HepG2 (cell line): Measurements from ENCODE around the gene PLEKHG4. TPM values are rescaled to one million over a fixed set of nuclear protein-coding genes. Genes with fewer than 3 reads are reported as not detected.
A peak's percentile ranks its signal among the peaks of the same experiment; 100 is the strongest.

Experiments used
- CCAR2 ChIP-seq: fragments of 200-400 bp; formaldehyde crosslinking; optimal IDR thresholded peaks from 2 replicates; pipeline ENCODE3; 2018; ENCODE audit warnings: low read depth, mild to moderate bottlenecking, low read length, moderate library complexity
- DR1 ChIP-seq: sonication (generic); formaldehyde crosslinking; IDR thresholded peaks from 2 replicates; pipeline ENCODE4 v1.8.0; 2021; ENCODE audit warnings: mild to moderate bottlenecking, missing genetic modification reagents, inconsistent platforms
- FOXA3 ChIP-seq: IDR thresholded peaks from 2 replicates; pipeline ENCODE4 v1.6.1; 2016; ENCODE audit warnings: missing genetic modification reagents, missing compliant biosample characterization
- HNRNPK ChIP-seq: fragments of 200-400 bp; formaldehyde crosslinking; IDR thresholded peaks from 2 replicates; pipeline ENCODE4 v1.6.1; 2018; ENCODE audit warnings: low read length, low read depth, moderate library complexity, mild to moderate bottlenecking; ENCODE audit not compliant: poor library complexity, severe bottlenecking
- IRF2 ChIP-seq: IDR thresholded peaks from 2 replicates; pipeline ENCODE4 v1.6.1; 2018; ENCODE audit warnings: missing genetic modification reagents, missing compliant biosample characterization
- KAT2B ChIP-seq: fragments of 150-350 bp; IDR thresholded peaks from 2 replicates; pipeline ENCODE4 v1.6.1; 2014; ENCODE audit warnings: low read depth, low read length, borderline replicate concordance
- KAT7 ChIP-seq: IDR thresholded peaks from 2 replicates; pipeline ENCODE4 v1.6.1; 2018; ENCODE audit warnings: borderline replicate concordance, missing compliant biosample characterization
- MLLT10 ChIP-seq: sonication (generic); formaldehyde crosslinking; IDR thresholded peaks from 2 replicates; pipeline ENCODE4 v1.4.0; 2020; ENCODE audit warnings: missing genetic modification reagents
- MXI1 ChIP-seq: IDR thresholded peaks from 3 replicates; pipeline ENCODE4 v1.6.1; 2012; ENCODE audit warnings: low read depth, low read length, inconsistent platforms, borderline replicate concordance
- MYNN ChIP-seq: sonication (generic); formaldehyde crosslinking; IDR thresholded peaks from 2 replicates; pipeline ENCODE4 v1.4.0; 2020; ENCODE audit warnings: mild to moderate bottlenecking, low read depth, missing genetic modification reagents
- RXRB ChIP-seq: IDR thresholded peaks from 2 replicates; pipeline ENCODE4 v1.6.1; 2016; ENCODE audit warnings: borderline replicate concordance, missing genetic modification reagents, missing compliant biosample characterization
- ZNF136 ChIP-seq: sonication (generic); formaldehyde crosslinking; IDR thresholded peaks from 2 replicates; pipeline ENCODE4 v1.8.1; 2022; ENCODE audit warnings: low read depth, mild to moderate bottlenecking, moderate library complexity, missing genetic modification reagents
- ZNF24 ChIP-seq: fragments of 450-650 bp; IDR thresholded peaks from 2 replicates; pipeline ENCODE4 v1.6.1; 2017; ENCODE audit warnings: antibody characterized with exemption, mild to moderate bottlenecking
- ZNF430 ChIP-seq: sonication (generic); formaldehyde crosslinking; IDR thresholded peaks from 2 replicates; pipeline ENCODE4 v1.9.0; 2021; ENCODE audit warnings: mild to moderate bottlenecking, missing genetic modification reagents
- ZNF567 ChIP-seq: sonication (generic); formaldehyde crosslinking; IDR thresholded peaks from 2 replicates; pipeline ENCODE4 v1.8.1; 2023; ENCODE audit warnings: mild to moderate bottlenecking, missing genetic modification reagents, borderline replicate concordance
- ZNF652 ChIP-seq: IDR thresholded peaks from 2 replicates; pipeline ENCODE4 v1.6.1; 2016; ENCODE audit warnings: low read depth, borderline replicate concordance
- polyA plus RNA-seq, 8 experiments: library from polyadenylated mRNA; depleted of rRNA in 3 of 8; stranded (reverse) in 7 of 8; unstranded in 1 of 8; fragments of >200 nt; fragmentation: Illumina TruSeq in 4 of 8; extraction: Trizol in 4 of 8; gene quantifications; 2 replicates each; pipeline versions ENCODE4 v1.2.1 to v1.2.3, GENCODE V29; 2011 to 2016; ENCODE audit warnings: low read depth in 4 of 8, missing spikeins in 1 of 8, mixed read lengths in 1 of 8; ENCODE audit not compliant: insufficient read depth in 1 of 8
- total RNA-seq, 5 experiments: library from RNA; depleted of rRNA; stranded (reverse); fragments of >200 nt; fragmentation: Illumina TruSeq; extraction: Trizol; gene quantifications; 2 replicates each; pipeline ENCODE4 v1.2.3, GENCODE V29; 2016; ENCODE audit warnings: low read depth in 1 of 5
- TF ChIP-seq, protein P1 (sequence below): sonication (generic); formaldehyde crosslinking; IDR thresholded peaks from 2 replicates; pipeline ENCODE4 v1.4.0; 2020; ENCODE audit warnings: missing genetic modification reagents, mild to moderate bottlenecking, borderline replicate concordance
- TF ChIP-seq, protein P2 (sequence below): sonication (generic); formaldehyde crosslinking; IDR thresholded peaks from 2 replicates; pipeline ENCODE4 v1.8.0; 2022; ENCODE audit warnings: missing genetic modification reagents, mild to moderate bottlenecking, moderate library complexity, borderline replicate concordance
- TF ChIP-seq, protein P3 (sequence below): IDR thresholded peaks from 2 replicates; pipeline ENCODE4 v1.6.1; 2012; ENCODE audit warnings: low read length, improper control_type of control experiment
- TF ChIP-seq, protein P4 (sequence below): sonication (generic); formaldehyde crosslinking; IDR thresholded peaks from 2 replicates; pipeline ENCODE4 v1.8.0; 2022; ENCODE audit warnings: missing genetic modification reagents, low read depth, mild to moderate bottlenecking, borderline replicate concordance
- TF ChIP-seq, protein P5 (sequence below): sonication (generic); formaldehyde crosslinking; IDR thresholded peaks from 2 replicates; pipeline ENCODE4 v1.8.0; 2022; ENCODE audit warnings: mild to moderate bottlenecking, missing genetic modification reagents, moderate library complexity

Gene PLEKHG4
- total and polyA plus RNA-seq, 2 of the 13 experiments (the other 11 are each of a cell fraction or from before 2014, with no cell fraction given): 7.1 to 13.6 TPM

DNA sequence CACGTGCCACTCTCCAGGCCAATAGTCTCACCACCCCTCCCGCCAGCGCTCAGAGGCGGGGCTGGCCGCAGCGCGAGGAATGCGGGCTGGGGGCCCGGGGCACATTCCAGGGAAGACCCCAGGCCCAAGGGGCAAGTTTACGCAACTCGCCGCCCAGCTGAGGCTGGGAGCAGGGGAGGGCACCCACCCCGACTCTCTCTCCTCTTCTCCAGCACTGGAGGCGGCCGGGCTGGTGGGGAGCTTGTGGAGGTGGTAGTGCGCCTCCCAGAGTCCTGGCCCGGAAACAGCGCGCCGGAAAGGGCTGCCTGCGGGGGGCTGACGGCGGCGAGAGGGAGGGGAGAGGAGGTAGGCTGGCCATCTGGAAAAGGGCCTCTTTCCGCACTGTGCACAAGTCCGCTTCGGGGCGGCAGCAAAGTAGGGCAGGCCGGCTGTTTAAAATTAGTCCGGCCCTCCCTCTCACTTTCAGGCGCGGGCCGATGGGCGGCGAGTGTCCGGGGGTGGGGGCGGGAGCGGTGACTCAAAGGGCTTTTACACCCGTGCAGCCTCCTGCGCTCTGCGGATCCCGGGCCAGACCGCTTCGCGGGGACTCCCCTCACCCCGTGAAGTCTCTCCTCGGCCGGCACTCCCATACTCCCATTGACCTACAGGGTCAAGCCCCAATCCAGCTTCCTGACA lies 33.1 kb upstream of the PLEKHG4 start (continued):
- TF ChIP-seq, protein P1, sequence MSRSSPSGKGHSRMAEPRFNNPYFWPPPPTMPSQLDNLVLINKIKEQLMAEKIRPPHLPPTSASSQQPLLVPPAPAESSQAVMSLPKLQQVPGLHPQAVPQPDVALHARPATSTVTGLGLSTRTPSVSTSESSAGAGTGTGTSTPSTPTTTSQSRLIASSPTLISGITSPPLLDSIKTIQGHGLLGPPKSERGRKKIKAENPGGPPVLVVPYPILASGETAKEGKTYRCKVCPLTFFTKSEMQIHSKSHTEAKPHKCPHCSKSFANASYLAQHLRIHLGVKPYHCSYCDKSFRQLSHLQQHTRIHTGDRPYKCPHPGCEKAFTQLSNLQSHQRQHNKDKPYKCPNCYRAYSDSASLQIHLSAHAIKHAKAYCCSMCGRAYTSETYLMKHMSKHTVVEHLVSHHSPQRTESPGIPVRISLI (CRISPR knock-in tag): peak; percentile 9; the same call in 1 of the 2 replicates
- TF ChIP-seq KAT7 (CRISPR knock-in tag) (no peak), RXRB (CRISPR knock-in tag) (peak; percentile 74), ZNF136 (CRISPR knock-in tag) (0 out of 2 replicates have a peak, but pooled peaks have one; percentile 29), DR1 (CRISPR knock-in tag) (peak; percentile 67), ZNF430 (peak; percentile 95), ZNF24 (no peak), KAT2B (no peak), FOXA3 (CRISPR knock-in tag) (peak; percentile 68; the same call in 1 of the 2 replicates), ZNF652 (CRISPR knock-in tag) (no peak), MXI1 (peak; percentile 63; the same call in 2 of the 3 replicates), MYNN (CRISPR knock-in tag) (no peak), ZNF567 (peak; percentile 95; the same call in 1 of the 2 replicates), MLLT10 (no peak), HNRNPK (peak; percentile 88), IRF2 (CRISPR knock-in tag) (no peak; the same call in 1 of the 2 replicates), CCAR2 (peak; percentile 25)
- TF ChIP-seq, protein P2, sequence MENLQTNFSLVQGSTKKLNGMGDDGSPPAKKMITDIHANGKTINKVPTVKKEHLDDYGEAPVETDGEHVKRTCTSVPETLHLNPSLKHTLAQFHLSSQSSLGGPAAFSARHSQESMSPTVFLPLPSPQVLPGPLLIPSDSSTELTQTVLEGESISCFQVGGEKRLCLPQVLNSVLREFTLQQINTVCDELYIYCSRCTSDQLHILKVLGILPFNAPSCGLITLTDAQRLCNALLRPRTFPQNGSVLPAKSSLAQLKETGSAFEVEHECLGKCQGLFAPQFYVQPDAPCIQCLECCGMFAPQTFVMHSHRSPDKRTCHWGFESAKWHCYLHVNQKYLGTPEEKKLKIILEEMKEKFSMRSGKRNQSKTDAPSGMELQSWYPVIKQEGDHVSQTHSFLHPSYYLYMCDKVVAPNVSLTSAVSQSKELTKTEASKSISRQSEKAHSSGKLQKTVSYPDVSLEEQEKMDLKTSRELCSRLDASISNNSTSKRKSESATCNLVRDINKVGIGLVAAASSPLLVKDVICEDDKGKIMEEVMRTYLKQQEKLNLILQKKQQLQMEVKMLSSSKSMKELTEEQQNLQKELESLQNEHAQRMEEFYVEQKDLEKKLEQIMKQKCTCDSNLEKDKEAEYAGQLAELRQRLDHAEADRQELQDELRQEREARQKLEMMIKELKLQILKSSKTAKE: peak; percentile 73
- TF ChIP-seq, protein P3, sequence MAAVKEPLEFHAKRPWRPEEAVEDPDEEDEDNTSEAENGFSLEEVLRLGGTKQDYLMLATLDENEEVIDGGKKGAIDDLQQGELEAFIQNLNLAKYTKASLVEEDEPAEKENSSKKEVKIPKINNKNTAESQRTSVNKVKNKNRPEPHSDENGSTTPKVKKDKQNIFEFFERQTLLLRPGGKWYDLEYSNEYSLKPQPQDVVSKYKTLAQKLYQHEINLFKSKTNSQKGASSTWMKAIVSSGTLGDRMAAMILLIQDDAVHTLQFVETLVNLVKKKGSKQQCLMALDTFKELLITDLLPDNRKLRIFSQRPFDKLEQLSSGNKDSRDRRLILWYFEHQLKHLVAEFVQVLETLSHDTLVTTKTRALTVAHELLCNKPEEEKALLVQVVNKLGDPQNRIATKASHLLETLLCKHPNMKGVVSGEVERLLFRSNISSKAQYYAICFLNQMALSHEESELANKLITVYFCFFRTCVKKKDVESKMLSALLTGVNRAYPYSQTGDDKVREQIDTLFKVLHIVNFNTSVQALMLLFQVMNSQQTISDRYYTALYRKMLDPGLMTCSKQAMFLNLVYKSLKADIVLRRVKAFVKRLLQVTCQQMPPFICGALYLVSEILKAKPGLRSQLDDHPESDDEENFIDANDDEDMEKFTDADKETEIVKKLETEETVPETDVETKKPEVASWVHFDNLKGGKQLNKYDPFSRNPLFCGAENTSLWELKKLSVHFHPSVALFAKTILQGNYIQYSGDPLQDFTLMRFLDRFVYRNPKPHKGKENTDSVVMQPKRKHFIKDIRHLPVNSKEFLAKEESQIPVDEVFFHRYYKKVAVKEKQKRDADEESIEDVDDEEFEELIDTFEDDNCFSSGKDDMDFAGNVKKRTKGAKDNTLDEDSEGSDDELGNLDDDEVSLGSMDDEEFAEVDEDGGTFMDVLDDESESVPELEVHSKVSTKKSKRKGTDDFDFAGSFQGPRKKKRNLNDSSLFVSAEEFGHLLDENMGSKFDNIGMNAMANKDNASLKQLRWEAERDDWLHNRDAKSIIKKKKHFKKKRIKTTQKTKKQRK: no peak
- TF ChIP-seq, protein P4, sequence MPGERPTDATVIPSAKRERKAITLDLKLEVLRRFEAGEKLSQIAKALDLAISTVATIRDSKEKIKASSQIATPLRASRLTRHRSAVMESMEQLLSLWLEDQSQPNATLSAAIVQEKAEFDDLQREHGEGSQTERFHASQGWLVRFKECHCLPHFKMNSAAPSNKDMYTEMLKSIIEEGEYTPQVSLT: 0 out of 2 replicates have a peak, but pooled peaks have one; percentile 88
- TF ChIP-seq, protein P5, sequence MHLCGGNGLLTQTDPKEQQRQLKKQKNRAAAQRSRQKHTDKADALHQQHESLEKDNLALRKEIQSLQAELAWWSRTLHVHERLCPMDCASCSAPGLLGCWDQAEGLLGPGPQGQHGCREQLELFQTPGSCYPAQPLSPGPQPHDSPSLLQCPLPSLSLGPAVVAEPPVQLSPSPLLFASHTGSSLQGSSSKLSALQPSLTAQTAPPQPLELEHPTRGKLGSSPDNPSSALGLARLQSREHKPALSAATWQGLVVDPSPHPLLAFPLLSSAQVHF (CRISPR knock-in tag): no peak; the same call in 1 of the 2 replicates
